Thyroid gland (tissue), 4 donors: Measurements from ENCODE around the gene PLCL1.

Experiments
- CTCF ChIP-seq, 6 experiments: fragments of 200-600 bp in 3 of 6; fragments of 450-650 bp in 3 of 6; sonication (generic) in 3 of 6; IDR thresholded peaks; one replicate each; pipeline ENCODE4 v1.5.1; 2016 to 2019; ENCODE audit warnings: antibody characterized with exemption in 6 of 6, mild to moderate bottlenecking in 2 of 6, inconsistent platforms in 1 of 6, moderate library complexity in 1 of 6
- POLR2A ChIP-seq, 2 donors: fragments of 450-650 bp; IDR thresholded peaks; one replicate each; pipeline ENCODE4 v1.6.1; 2017; ENCODE audit warnings: antibody characterized with exemption in 2 of 2, mild to moderate bottlenecking in 2 of 2, moderate library complexity in 1 of 2

GRCh38 chr2:197904446-197904845 lies 100.1 kb downstream of the PLCL1 start:
- no peak for TF ChIP-seq POLR2A (IDR thresholded peaks at IDR 0.05)
- no peak for TF ChIP-seq CTCF (IDR thresholded peaks at IDR 0.05)
